Naive B cell (primary cell): Measurements from ENCODE around the gene KCNQ1. TPM values are rescaled to one million over a fixed set of nuclear protein-coding genes. Genes with fewer than 3 reads are reported as not detected.
A peak's percentile ranks its signal among the peaks of the same experiment; 100 is the strongest.
"Not testable (repeated sequence)": the region's sequence is repeated elsewhere in the genome, so short reads cannot be mapped to it uniquely, and the experiment has no call there.

Experiments
- ATAC-seq, 2 donors: fragments of 150-1000 bp; cut with Tn5 transposase; 2 replicates each; pipeline ENCODE4 v1.10.0; 2021; ENCODE audit warnings: low read depth in 2 of 2, mild to moderate bottlenecking in 2 of 2, moderate library complexity in 2 of 2
- DNase-seq: peaks from one replicate; pipeline ENCODE4 v3.0.0; 2022
- H3K27ac Mint-ChIP-seq, 6 donors: one replicate each; pipeline ENCODE4 v1.8.0; 2020 to 2022; ENCODE audit warnings: mild to moderate bottlenecking in 6 of 6, mixed read lengths in 6 of 6, moderate library complexity in 5 of 6, inconsistent platforms in 2 of 6
- H3K27me3 Mint-ChIP-seq, 3 donors: one replicate each; pipeline ENCODE4 v1.8.0; 2021 to 2022; ENCODE audit warnings: mixed read lengths in 3 of 3, mild to moderate bottlenecking in 1 of 3
- H3K36me3 Mint-ChIP-seq, 2 donors: one replicate each; pipeline ENCODE4 v1.8.0; 2020 to 2022; ENCODE audit warnings: mixed read lengths in 2 of 2, inconsistent platforms in 1 of 2, mild to moderate bottlenecking in 1 of 2
- H3K4me1 Mint-ChIP-seq, 3 donors: one replicate each; pipeline ENCODE4 v1.8.0; 2020 to 2022; ENCODE audit warnings: mixed read lengths in 3 of 3, inconsistent platforms in 1 of 3, mild to moderate bottlenecking in 1 of 3, moderate library complexity in 1 of 3
- H3K4me3 Mint-ChIP-seq, 8 donors: one replicate each; pipeline ENCODE4 v1.8.0; 2020 to 2022; ENCODE audit warnings: mild to moderate bottlenecking in 8 of 8, mixed read lengths in 8 of 8, moderate library complexity in 8 of 8, inconsistent platforms in 2 of 8
- H3K9me3 Mint-ChIP-seq, 7 donors: one replicate each; pipeline ENCODE4 v1.8.0; 2020 to 2022; ENCODE audit warnings: mixed read lengths in 7 of 7, mild to moderate bottlenecking in 5 of 7, inconsistent platforms in 2 of 7, moderate library complexity in 1 of 7
- polyA plus RNA-seq, 6 donors: library from polyadenylated mRNA; unstranded; fragments of 300-500 nt; fragmentation: Illumina TruSeq; gene quantifications; one replicate each; pipeline ENCODE4 v1.2.3, GENCODE V29; 2021; ENCODE audit warnings: low read depth in 6 of 6

KCNQ1 gene
- polyA plus RNA-seq, 6 donors from 2014 or later = 9.3 to 22.6 (median 10.3) TPM

- no peak overlapping the region for H3K27ac Mint-ChIP-seq
- H3K36me3 Mint-ChIP-seq = peaks cover 19 to 36% of the 10 kb centered on the region in 2 donors
- peaks cover 0 to 10% (median 0%) of the 10 kb centered on the region in 3 donors for H3K27me3 Mint-ChIP-seq
- H3K4me3 Mint-ChIP-seq = no peak overlapping the region
- H3K4me1 Mint-ChIP-seq = peaks cover 4 to 17% (median 11%) of the 10 kb centered on the region in 3 donors
- H3K9me3 Mint-ChIP-seq = peaks cover 6 to 23% (median 14%) of the 10 kb centered on the region in 7 donors
- no peak for DNase-seq
- no peak for ATAC-seq
Measured at GRCh38 chr11:2474059-2474901, 29.5 kb downstream of the KCNQ1 start.

DNA sequence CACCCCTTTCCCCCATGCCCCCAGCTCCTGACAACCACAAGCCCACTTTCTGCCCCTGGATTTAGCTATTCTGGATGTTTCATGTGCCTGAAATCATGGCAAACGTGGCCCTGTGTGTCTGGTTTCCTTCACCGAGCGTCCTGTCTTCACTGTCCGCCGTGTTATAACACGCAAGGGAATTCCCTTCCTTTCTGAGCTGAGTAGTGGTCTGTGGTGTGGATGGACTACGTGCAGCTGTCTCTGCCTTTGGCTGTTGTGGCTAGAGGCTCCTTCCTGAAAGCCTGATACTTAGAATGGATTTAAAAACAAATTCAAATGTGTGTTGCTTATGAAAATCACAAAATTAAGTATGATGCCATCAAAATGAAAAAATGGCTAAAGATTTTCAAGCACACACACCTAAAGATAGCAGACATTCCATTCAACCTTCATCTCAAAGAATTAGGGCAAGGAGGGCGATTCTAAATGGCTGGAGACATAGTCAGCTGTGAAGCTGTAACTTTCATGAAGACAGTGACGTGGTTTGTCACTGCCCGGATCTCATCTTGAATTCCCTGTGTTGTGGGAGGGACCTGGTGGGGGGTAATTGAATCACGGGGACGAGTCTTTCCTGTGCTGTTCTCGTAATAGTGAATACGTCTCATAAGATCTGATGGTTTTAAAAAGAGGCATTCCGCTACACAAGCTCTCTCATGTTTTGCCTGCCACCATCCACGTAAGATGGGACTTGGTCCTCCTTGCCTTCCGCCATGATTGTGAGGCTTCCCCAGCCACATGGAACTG lies 30.5 kb downstream of the KCNQ1 start:
- ATAC-seq (no peak), DNase-seq (no peak)
- Mint-ChIP-seq H3K9me3 (peaks cover 12 to 33% (median 24%) of the 10 kb centered on the region in 7 donors), H3K27ac (peak overlapping the region in 2 of 6 donors; percentile 3 to 68), H3K4me1 (peaks cover 6 to 25% (median 11%) of the 10 kb centered on the region in 3 donors), H3K4me3 (peak overlapping the region in 1 of 8 donors; percentile 33), H3K36me3 (peaks cover 28 to 45% of the 10 kb centered on the region in 2 donors), H3K27me3 (peaks cover 0 to 10% (median 0%) of the 10 kb centered on the region in 3 donors)

GRCh38 chr11:2477254-2477653 lies 32.4 kb downstream of the KCNQ1 start:
- Mint-ChIP-seq H3K9me3 (peaks cover 13 to 39% (median 30%) of the 10 kb centered on the region in 7 donors), H3K27me3 (peaks cover 0 to 10% (median 0%) of the 10 kb centered on the region in 3 donors), H3K4me1 (peaks cover 14 to 26% (median 18%) of the 10 kb centered on the region in 3 donors), H3K27ac (peak overlapping the region in 2 of 6 donors; percentile 22 to 87), H3K36me3 (peaks cover 29 to 38% of the 10 kb centered on the region in 2 donors), H3K4me3 (no peak overlapping the region)
- ATAC-seq (no peak), DNase-seq (no peak)

DNA sequence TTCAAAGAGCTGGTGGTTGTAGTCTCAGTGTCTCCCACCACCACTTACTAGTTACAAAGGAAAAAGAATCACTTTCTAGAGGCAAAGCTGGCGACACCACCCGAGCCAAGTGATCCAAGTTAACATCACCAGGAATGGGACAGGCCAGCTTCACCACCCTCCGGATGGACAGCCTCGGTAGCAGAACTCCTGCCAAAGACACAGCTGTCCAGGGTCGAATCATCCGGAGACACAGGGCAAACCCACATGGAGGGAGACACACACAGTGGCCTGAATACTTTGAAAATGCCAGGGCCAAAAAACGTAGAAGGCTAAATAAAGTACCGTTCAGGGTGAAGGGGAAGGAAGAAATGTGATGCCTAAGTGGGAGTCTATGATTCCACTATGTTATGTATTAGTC lies 33.1 kb downstream of the KCNQ1 start:
- Mint-ChIP-seq H3K27ac (no peak overlapping the region), H3K4me1 (peaks cover 12 to 30% (median 25%) of the 10 kb centered on the region in 3 donors), H3K4me3 (no peak overlapping the region), H3K9me3 (peaks cover 13 to 39% (median 30%) of the 10 kb centered on the region in 7 donors), H3K36me3 (peaks cover 29 to 41% of the 10 kb centered on the region in 2 donors), H3K27me3 (peaks cover 0 to 14% (median 0%) of the 10 kb centered on the region in 3 donors)
- DNase-seq (no peak), ATAC-seq (no peak)

DNA sequence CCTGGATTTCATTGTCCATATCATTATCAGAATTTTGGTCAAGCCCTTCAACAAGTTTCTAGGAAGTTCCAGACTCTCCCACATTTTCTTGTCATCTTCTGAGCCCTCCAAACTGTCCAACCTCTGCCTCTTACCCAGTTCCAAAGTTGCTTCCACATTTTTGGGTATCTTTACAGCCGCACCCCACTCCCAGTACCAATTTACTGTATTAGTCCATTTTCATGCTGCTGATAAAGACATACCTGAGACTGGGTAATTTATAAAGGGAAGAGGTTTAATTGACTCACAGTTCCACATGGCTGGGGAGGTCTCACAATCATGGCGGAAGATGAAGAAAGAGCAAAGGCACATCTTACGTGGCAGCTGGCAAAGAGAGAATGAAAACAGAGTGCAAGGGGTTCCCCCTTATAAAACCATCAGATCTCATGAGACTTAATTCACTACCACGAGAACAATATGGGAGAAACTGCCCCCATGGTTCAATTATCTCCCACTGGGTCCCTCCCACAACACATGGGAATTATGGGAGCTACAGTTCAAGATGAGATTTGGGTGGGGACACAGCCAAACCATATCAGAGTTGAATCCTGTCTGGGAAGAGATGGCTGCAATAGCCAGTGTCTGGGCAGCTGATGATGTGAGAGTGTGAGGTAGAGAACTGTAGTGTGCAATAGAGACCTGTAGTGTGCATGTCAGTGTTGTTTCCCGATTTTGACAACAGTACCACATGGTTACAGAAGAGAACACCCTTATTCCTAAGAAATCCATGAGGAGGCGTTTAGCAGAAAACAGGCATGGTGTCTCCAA lies 35.5 kb downstream of the KCNQ1 start:
- peak overlapping the region in 6 of 8 donors; percentile 42 to 84 (median 64) for H3K4me3 Mint-ChIP-seq
- H3K27me3 Mint-ChIP-seq, DNase-seq: not testable (repeated sequence)
- ATAC-seq = peak; percentile 37 to 54
- H3K9me3 Mint-ChIP-seq = peaks cover 14 to 40% (median 31%) of the 10 kb centered on the region in 7 donors
- H3K27ac Mint-ChIP-seq = peak overlapping the region in 1 of 6 donors; percentile 39
- H3K4me1 Mint-ChIP-seq = peaks cover 18 to 36% (median 26%) of the 10 kb centered on the region in 3 donors
- H3K36me3 Mint-ChIP-seq = peaks cover 33 to 53% of the 10 kb centered on the region in 2 donors

DNA sequence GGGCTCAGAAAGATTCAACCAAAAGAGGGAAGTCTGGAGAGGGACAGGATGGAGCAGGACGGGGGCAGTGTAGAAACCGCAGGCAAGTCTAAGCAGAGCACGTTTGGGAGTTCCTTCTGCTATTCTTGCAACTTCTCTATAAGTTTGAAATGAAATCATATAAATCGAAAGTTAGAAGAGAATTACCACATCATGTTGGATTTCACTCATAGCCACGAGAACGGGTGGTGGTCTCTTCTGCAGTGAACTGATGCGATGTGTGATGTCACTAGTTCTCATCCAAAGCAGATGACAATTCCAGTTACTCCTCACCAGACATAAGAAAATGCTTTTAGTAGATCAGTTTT lies 36.0 kb downstream of the KCNQ1 start:
- H3K27me3 Mint-ChIP-seq = peaks cover 0 to 12% (median 0%) of the 10 kb centered on the region in 3 donors
- ATAC-seq = peak; percentile 74 to 76

DNA sequence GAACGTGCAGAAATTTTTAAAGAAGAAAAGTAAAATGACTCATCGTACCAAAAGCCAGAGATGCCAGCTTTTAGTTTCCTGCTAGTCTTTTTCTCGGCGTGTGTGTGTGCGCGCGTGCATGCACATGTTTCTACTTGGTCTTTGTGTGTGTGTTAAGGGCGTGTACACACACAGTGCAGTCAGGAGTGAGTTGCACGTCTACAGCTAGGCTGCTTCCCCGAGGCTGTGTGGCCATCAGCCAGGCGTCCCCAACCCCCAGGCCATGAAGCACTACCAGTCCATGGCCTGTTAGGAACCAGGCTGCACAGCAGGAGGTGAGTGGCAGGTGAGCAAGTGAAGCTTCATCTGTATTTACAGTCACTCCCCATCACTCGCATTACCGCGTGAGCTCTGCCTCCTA lies 36.4 kb downstream of the KCNQ1 start:
- H3K27ac Mint-ChIP-seq = peak overlapping the region in 4 of 6 donors; percentile 8 to 44 (median 26)
- peak overlapping the region in 7 of 8 donors; percentile 6 to 84 (median 66) for H3K4me3 Mint-ChIP-seq
- peaks cover 0 to 16% (median 0%) of the 10 kb centered on the region in 3 donors for H3K27me3 Mint-ChIP-seq
- peaks cover 42 to 63% of the 10 kb centered on the region in 2 donors for H3K36me3 Mint-ChIP-seq
- H3K9me3 Mint-ChIP-seq = peaks cover 19 to 50% (median 40%) of the 10 kb centered on the region in 7 donors
- H3K4me1 Mint-ChIP-seq = peaks cover 18 to 40% (median 26%) of the 10 kb centered on the region in 3 donors
- DNase-seq (no peak), ATAC-seq (no peak)

More for the DNA sequence above, 36.0 kb downstream of the KCNQ1 start:
- peak; percentile 24 for DNase-seq
- Mint-ChIP-seq H3K27ac (peak overlapping the region in 4 of 6 donors; percentile 8 to 44 (median 26)), H3K9me3 (peaks cover 19 to 46% (median 36%) of the 10 kb centered on the region in 7 donors), H3K4me3 (peak overlapping the region in 7 of 8 donors; percentile 6 to 84 (median 66)), H3K36me3 (peaks cover 39 to 59% of the 10 kb centered on the region in 2 donors), H3K4me1 (peaks cover 18 to 40% (median 26%) of the 10 kb centered on the region in 3 donors)

- H3K4me1 Mint-ChIP-seq = peaks cover 18 to 40% (median 26%) of the 10 kb centered on the region in 3 donors
- ATAC-seq (no peak), DNase-seq (no peak)
- peaks cover 0 to 16% (median 0%) of the 10 kb centered on the region in 3 donors for H3K27me3 Mint-ChIP-seq
- no peak overlapping the region for H3K27ac Mint-ChIP-seq
- peaks cover 19 to 52% (median 48%) of the 10 kb centered on the region in 7 donors for H3K9me3 Mint-ChIP-seq
- peaks cover 42 to 59% of the 10 kb centered on the region in 2 donors for H3K36me3 Mint-ChIP-seq
- H3K4me3 Mint-ChIP-seq = peak overlapping the region in 2 of 8 donors; percentile 25 to 40
Measured at GRCh38 chr11:2482204-2482603, 37.4 kb downstream of the KCNQ1 start.

DNA sequence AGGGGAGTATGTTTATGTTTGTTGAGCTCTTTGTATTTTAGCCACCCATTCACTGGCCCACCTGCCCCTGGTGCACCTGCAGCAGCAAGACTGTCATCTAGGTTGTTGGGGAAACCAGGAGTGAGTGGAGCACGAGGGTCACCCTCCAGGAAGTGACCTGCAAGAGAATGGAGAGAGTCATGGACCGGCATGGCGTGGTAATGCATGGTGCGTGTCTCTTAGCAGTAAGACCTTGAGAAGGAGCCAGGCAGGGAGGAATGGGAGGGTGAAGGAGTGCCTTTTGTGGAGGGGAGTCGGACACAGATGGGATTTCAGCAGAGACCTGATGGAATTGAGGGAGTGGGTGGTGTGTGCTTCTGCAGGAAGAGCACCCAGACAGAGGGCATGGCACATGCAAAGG lies 37.9 kb downstream of the KCNQ1 start:
- ATAC-seq = no peak
- no peak overlapping the region for H3K27ac Mint-ChIP-seq
- no peak for DNase-seq
- peaks cover 18 to 40% (median 26%) of the 10 kb centered on the region in 3 donors for H3K4me1 Mint-ChIP-seq
- peaks cover 40 to 55% of the 10 kb centered on the region in 2 donors for H3K36me3 Mint-ChIP-seq
- peaks cover 0 to 16% (median 0%) of the 10 kb centered on the region in 3 donors for H3K27me3 Mint-ChIP-seq
- H3K4me3 Mint-ChIP-seq = no peak overlapping the region
- H3K9me3 Mint-ChIP-seq = peaks cover 19 to 55% (median 50%) of the 10 kb centered on the region in 7 donors

- ATAC-seq (no peak), DNase-seq (no peak)
- Mint-ChIP-seq H3K4me3 (peak overlapping the region in 1 of 8 donors; percentile 21), H3K4me1 (peaks cover 18 to 40% (median 26%) of the 10 kb centered on the region in 3 donors), H3K36me3 (peaks cover 37 to 55% of the 10 kb centered on the region in 2 donors), H3K27ac (no peak overlapping the region), H3K9me3 (peaks cover 12 to 55% (median 51%) of the 10 kb centered on the region in 7 donors), H3K27me3 (peaks cover 0 to 16% (median 0%) of the 10 kb centered on the region in 3 donors)
Measured at GRCh38 chr11:2483426-2483825, 38.6 kb downstream of the KCNQ1 start.

DNA sequence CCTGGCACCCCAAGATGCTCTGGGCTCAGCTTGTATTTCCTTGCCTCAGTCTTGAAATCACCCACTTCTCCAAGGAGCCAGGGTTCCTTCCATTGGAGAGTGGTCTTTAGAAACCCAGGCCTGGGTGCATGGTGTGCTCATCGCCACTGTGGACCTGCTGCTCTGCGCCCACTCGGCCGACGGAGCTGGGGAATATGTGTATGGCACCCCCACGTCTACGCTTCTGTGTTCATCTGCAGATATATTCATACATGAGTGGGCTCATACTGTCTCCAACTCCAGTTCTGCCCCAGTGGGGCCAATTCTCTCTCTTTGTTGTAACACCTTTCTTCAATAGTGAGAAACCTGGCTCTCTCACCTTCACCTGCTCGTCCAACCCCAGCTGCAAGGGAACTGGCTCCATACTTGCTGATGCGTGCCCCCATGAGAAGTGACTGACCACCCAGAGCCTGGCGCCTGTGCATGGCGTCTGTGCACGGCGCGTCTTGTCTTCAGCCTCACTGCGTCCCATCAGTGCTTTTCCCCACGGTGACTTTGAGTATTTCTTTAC lies 39.8 kb downstream of the KCNQ1 start:
- DNase-seq (no peak), ATAC-seq (no peak)
- peaks cover 40 to 53% of the 10 kb centered on the region in 2 donors for H3K36me3 Mint-ChIP-seq
- peaks cover 18 to 45% (median 26%) of the 10 kb centered on the region in 3 donors for H3K4me1 Mint-ChIP-seq
- H3K27ac Mint-ChIP-seq = peak overlapping the region in 1 of 6 donors; percentile 20
- no peak overlapping the region for H3K4me3 Mint-ChIP-seq
- peaks cover 0 to 16% (median 0%) of the 10 kb centered on the region in 3 donors for H3K27me3 Mint-ChIP-seq
- H3K9me3 Mint-ChIP-seq = peaks cover 19 to 52% (median 48%) of the 10 kb centered on the region in 7 donors

- Mint-ChIP-seq H3K9me3 (peaks cover 21 to 64% (median 57%) of the 10 kb centered on the region in 7 donors), H3K27ac (no peak overlapping the region), H3K4me1 (peaks cover under 1 to 20% (median 7%) of the 10 kb centered on the region in 3 donors), H3K27me3 (peaks cover 0 to 18% (median 0%) of the 10 kb centered on the region in 3 donors), H3K36me3 (peaks cover 48 to 59% of the 10 kb centered on the region in 2 donors), H3K4me3 (no peak overlapping the region)
- no peak for ATAC-seq
- DNase-seq = no peak
Measured at GRCh38 chr11:2488004-2488403, 43.2 kb downstream of the KCNQ1 start.
